NCI-H226 (cell line): ENCODE results near the gene KRTAP10-2.
"Not testable (repeated sequence)": the region's sequence is repeated elsewhere in the genome, so short reads cannot be mapped to it uniquely, and the experiment has no call there.

ENCODE experiments used
- DNase-seq: peaks from one replicate; pipeline ENCODE4 v3.0.0-alpha.2; 2015

KRTAP10-2 gene

GRCh38 chr21:44551340-44551961 is at the start of gene KRTAP10-2:
KRTAP10-2 (minus strand) TSS chr21:44551505; CDS start chr21:44551458, 47 bp downstream.
- DNase-seq, result no peak

- not testable (repeated sequence) for DNase-seq
Measured at GRCh38 chr21:44601091-44601490, 49.8 kb upstream of the KRTAP10-2 start.

- DNase-seq, result not testable (repeated sequence)
Measured at GRCh38 chr21:44600118-44600978, 49.0 kb upstream of the KRTAP10-2 start, which contains the start of gene KRTAP10-7. KRTAP10-7 (plus strand) TSS chr21:44600597; CDS start chr21:44600622, 25 bp downstream.

- no peak for DNase-seq
Measured at GRCh38 chr21:44599264-44600029, 48.1 kb upstream of the KRTAP10-2 start.

- no peak for DNase-seq
Measured at GRCh38 chr21:44598061-44598460, 46.8 kb upstream of the KRTAP10-2 start.

- DNase-seq, result peak; percentile 53
Measured at GRCh38 chr21:44596068-44596725, 44.9 kb upstream of the KRTAP10-2 start.

GRCh38 chr21:44595524-44595923 is 44.2 kb upstream of the KRTAP10-2 start:
- no peak for DNase-seq

- no peak for DNase-seq
Measured at GRCh38 chr21:44594406-44594916, 43.2 kb upstream of the KRTAP10-2 start.

GRCh38 chr21:44593598-44594405 is 42.5 kb upstream of the KRTAP10-2 start:
- no peak for DNase-seq

- DNase-seq, result no peak
Measured at GRCh38 chr21:44592446-44593311, 41.4 kb upstream of the KRTAP10-2 start, which contains the start of gene KRTAP10-6. KRTAP10-6 (minus strand) TSS chr21:44592505; CDS start chr21:44592484, 21 bp downstream.

- not testable (repeated sequence) for DNase-seq
Measured at GRCh38 chr21:44591801-44592130, 40.5 kb upstream of the KRTAP10-2 start.

- not testable (repeated sequence) for DNase-seq
Measured at GRCh38 chr21:44590897-44591800, 39.8 kb upstream of the KRTAP10-2 start.

GRCh38 chr21:44590311-44590721 is 39.0 kb upstream of the KRTAP10-2 start:
- DNase-seq, result no peak

- no peak for DNase-seq
Measured at GRCh38 chr21:44589586-44590305, 38.4 kb upstream of the KRTAP10-2 start.

GRCh38 chr21:44589094-44589493 is 37.8 kb upstream of the KRTAP10-2 start:
- no peak for DNase-seq

GRCh38 chr21:44585892-44586291 is 34.6 kb upstream of the KRTAP10-2 start:
- DNase-seq, result no peak

- no peak for DNase-seq
Measured at GRCh38 chr21:44583800-44584147, 32.5 kb upstream of the KRTAP10-2 start.

- DNase-seq, result no peak
Measured at GRCh38 chr21:44583089-44583799, 31.9 kb upstream of the KRTAP10-2 start.
